ENCODE results near the gene HAUS7.

HAUS7 gene

GRCh38 chrX:153499341-153499740 is 29.0 kb upstream of the HAUS7 start:
- DNase-seq, result no peak

- DNase-seq, result no peak
These were observed 28.1 kb upstream of the HAUS7 start for GRCh38 chrX:153498453-153498852.

GRCh38 chrX:153496590-153496959 is 26.2 kb upstream of the HAUS7 start:
- no peak for DNase-seq

- DNase-seq, result no peak
These were observed 25.7 kb upstream of the HAUS7 start for GRCh38 chrX:153495903-153496589.

- no peak for DNase-seq
These were observed 25.0 kb upstream of the HAUS7 start for GRCh38 chrX:153495362-153495751.

- DNase-seq, result no peak
These were observed 24.4 kb upstream of the HAUS7 start, which contains the start of gene BGN for GRCh38 chrX:153494541-153495361. Gene BGN, plus strand, starts transcription at chrX:153494980. Its CDS starts 9,652 bp downstream, at chrX:153504632.

- no peak for DNase-seq
These were observed 23.7 kb upstream of the HAUS7 start for GRCh38 chrX:153494061-153494460.

GRCh38 chrX:153493085-153493484 is 22.7 kb upstream of the HAUS7 start:
- no peak for DNase-seq

- no peak for DNase-seq
These were observed 22.2 kb upstream of the HAUS7 start for GRCh38 chrX:153492543-153492942.

GRCh38 chrX:153491918-153492317 is 21.5 kb upstream of the HAUS7 start:
- DNase-seq, result no peak

GRCh38 chrX:153491351-153491914 is 21.1 kb upstream of the HAUS7 start:
- no peak for DNase-seq

- no peak for DNase-seq
These were observed 20.0 kb upstream of the HAUS7 start for GRCh38 chrX:153490217-153490930.

GRCh38 chrX:153488231-153488914 is 18.0 kb upstream of the HAUS7 start:
- no peak for DNase-seq

- no peak for DNase-seq
These were observed 17.3 kb upstream of the HAUS7 start for GRCh38 chrX:153487590-153488071.

- DNase-seq, result no peak
These were observed 15.8 kb upstream of the HAUS7 start for GRCh38 chrX:153486171-153486570.

GRCh38 chrX:153485396-153486080 is 15.2 kb upstream of the HAUS7 start:
- DNase-seq, result no peak

GRCh38 chrX:153482376-153483015 is 12.1 kb upstream of the HAUS7 start:
- no peak for DNase-seq

GRCh38 chrX:153481043-153481442 is 10.7 kb upstream of the HAUS7 start:
- no peak for DNase-seq

- no peak for DNase-seq
These were observed 8.4 kb upstream of the HAUS7 start for GRCh38 chrX:153478746-153479145.

- no peak for DNase-seq
These were observed 7.5 kb upstream of the HAUS7 start for GRCh38 chrX:153477901-153478300.

GRCh38 chrX:153477364-153477857 is 7.0 kb upstream of the HAUS7 start:
- no peak for DNase-seq
